ENCODE data around the gene PITPNM2. TPM values are rescaled to one million over a fixed set of nuclear protein-coding genes. Genes with fewer than 3 reads are reported as not detected.

PITPNM2 gene
- total and polyA plus RNA-seq, 2 of the 8 experiments (the other 6 are each of a cell fraction or from before 2014, with no cell fraction given), result 0.59 to 3.4 TPM

Other genes with a start within 250 kb of the PITPNM2 start
- gene ABCB9, start 184.6 kb downstream of the PITPNM2 start, total RNA-seq (2021; fragmentation: NEBNext Ultra II Directional; extraction: Animal tissue kit (Norgen Biotek cat#: 25700)), result 6.3 and 8.0 TPM in 2 replicates
- gene ABCB9, start 184.6 kb downstream of the PITPNM2 start, polyA plus RNA-seq (2011; rRNA removed), result 3.8 and 5.0 TPM in 2 replicates
- gene OGFOD2, start 175.8 kb downstream of the PITPNM2 start, total RNA-seq (2021; fragmentation: NEBNext Ultra II Directional; extraction: Animal tissue kit (Norgen Biotek cat#: 25700)), result 17.3 and 17.4 TPM in 2 replicates
- 20.3 and 35.6 TPM in 2 replicates for gene OGFOD2, start 175.8 kb downstream of the PITPNM2 start, polyA plus RNA-seq (2011; rRNA removed)
- gene ARL6IP4, start 170.4 kb downstream of the PITPNM2 start, total RNA-seq (2021; fragmentation: NEBNext Ultra II Directional; extraction: Animal tissue kit (Norgen Biotek cat#: 25700)), result 109 and 115 TPM in 2 replicates
- gene ARL6IP4, start 170.4 kb downstream of the PITPNM2 start, polyA plus RNA-seq (2011; rRNA removed), result 76.4 and 97.6 TPM in 2 replicates
- 47.7 and 48.8 TPM in 2 replicates for gene MPHOSPH9, start 82.1 kb upstream of the PITPNM2 start, total RNA-seq (2021; fragmentation: NEBNext Ultra II Directional; extraction: Animal tissue kit (Norgen Biotek cat#: 25700))
- gene MPHOSPH9, start 82.1 kb upstream of the PITPNM2 start, polyA plus RNA-seq (2011; rRNA removed), result 6.8 and 8.8 TPM in 2 replicates
- 12.0 and 12.9 TPM in 2 replicates for gene MTRFR, start 82.3 kb upstream of the PITPNM2 start, total RNA-seq (2021; fragmentation: NEBNext Ultra II Directional; extraction: Animal tissue kit (Norgen Biotek cat#: 25700))
- gene MTRFR, start 82.3 kb upstream of the PITPNM2 start, polyA plus RNA-seq (2011; rRNA removed), result 6.9 and 9.2 TPM in 2 replicates
- 224 and 225 TPM in 2 replicates for gene CDK2AP1, start 120.8 kb upstream of the PITPNM2 start, total RNA-seq (2021; fragmentation: NEBNext Ultra II Directional; extraction: Animal tissue kit (Norgen Biotek cat#: 25700))
- gene CDK2AP1, start 120.8 kb upstream of the PITPNM2 start, polyA plus RNA-seq (2011; rRNA removed), result 113 and 232 TPM in 2 replicates
- gene SBNO1, start 213.8 kb upstream of the PITPNM2 start, total RNA-seq (2021; fragmentation: NEBNext Ultra II Directional; extraction: Animal tissue kit (Norgen Biotek cat#: 25700)), result 53.6 and 57.7 TPM in 2 replicates
- gene SBNO1, start 213.8 kb upstream of the PITPNM2 start, polyA plus RNA-seq (2011; rRNA removed), result 4.3 and 6.7 TPM in 2 replicates
- gene KMT5A, start 233.0 kb upstream of the PITPNM2 start, total RNA-seq (2021; fragmentation: NEBNext Ultra II Directional; extraction: Animal tissue kit (Norgen Biotek cat#: 25700)), result 14.7 and 17.2 TPM in 2 replicates
- gene KMT5A, start 233.0 kb upstream of the PITPNM2 start, polyA plus RNA-seq (2011; rRNA removed), result 7.0 and 8.1 TPM in 2 replicates

Measured in H1 (cell line).